Measurements from ENCODE around the gene UGT2B17.
"Not testable (repeated sequence)": the region's sequence is repeated elsewhere in the genome, so short reads cannot be mapped to it uniquely, and the experiment has no call there.

UGT2B17 gene

DNA sequence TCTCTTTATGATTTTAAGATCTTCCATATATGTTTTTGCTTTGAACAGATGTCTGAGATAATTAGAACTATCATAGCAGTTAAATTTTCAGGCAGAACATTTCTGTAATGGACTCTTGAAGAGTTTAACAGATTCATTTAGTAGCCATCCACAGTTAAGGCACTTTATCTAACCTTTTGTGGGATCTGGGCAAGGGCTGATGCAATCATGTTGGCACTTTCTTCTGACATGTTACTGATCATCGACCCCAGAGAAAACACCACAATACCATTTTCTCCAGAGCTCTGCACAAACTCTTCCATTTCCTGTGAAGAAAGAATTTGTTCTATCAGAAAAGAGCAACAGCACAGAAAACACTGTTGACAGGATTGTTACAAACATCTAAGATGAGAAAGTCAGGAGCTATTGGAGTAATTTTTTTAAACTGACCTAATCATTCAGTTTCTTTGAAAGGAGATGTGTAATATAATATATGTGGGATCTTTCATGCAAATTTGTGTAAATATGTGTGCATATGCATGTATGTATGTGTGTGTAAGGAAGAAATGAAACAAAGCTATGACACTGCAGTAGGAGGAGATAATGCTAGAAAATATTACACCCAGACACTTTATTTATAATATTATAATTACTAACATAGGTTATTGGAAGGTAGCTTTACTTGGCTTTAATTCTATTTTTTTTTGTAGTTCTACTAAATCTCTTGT is 15.6 kb downstream of the UGT2B17 start:
- CTCF ChIA-PET; POLR2A ChIA-PET; DNase-seq (ENCODE audit: extremely low spot score): not testable (repeated sequence)

DNA sequence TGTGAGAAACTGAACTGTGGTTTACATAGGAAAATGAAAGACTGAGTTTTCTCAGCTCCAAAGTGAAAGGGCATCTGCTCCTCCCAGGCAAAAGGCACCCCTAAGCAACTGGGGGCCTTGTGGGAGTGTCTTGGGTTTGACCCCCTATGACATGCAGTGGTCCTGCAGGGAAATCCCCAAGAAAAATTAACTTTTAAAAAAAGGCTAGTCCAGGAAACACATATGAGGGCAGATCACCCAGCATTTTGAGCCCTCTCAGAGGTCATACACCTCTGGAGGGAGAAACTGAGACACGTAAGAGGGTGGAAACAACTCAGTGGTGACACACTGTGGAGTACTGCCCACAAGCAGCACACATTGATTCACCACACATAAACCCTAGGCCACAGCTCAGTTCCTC is 22.3 kb downstream of the UGT2B17 start:
- CTCF ChIA-PET; POLR2A ChIA-PET; DNase-seq (ENCODE audit: extremely low spot score): not testable (repeated sequence)

DNA sequence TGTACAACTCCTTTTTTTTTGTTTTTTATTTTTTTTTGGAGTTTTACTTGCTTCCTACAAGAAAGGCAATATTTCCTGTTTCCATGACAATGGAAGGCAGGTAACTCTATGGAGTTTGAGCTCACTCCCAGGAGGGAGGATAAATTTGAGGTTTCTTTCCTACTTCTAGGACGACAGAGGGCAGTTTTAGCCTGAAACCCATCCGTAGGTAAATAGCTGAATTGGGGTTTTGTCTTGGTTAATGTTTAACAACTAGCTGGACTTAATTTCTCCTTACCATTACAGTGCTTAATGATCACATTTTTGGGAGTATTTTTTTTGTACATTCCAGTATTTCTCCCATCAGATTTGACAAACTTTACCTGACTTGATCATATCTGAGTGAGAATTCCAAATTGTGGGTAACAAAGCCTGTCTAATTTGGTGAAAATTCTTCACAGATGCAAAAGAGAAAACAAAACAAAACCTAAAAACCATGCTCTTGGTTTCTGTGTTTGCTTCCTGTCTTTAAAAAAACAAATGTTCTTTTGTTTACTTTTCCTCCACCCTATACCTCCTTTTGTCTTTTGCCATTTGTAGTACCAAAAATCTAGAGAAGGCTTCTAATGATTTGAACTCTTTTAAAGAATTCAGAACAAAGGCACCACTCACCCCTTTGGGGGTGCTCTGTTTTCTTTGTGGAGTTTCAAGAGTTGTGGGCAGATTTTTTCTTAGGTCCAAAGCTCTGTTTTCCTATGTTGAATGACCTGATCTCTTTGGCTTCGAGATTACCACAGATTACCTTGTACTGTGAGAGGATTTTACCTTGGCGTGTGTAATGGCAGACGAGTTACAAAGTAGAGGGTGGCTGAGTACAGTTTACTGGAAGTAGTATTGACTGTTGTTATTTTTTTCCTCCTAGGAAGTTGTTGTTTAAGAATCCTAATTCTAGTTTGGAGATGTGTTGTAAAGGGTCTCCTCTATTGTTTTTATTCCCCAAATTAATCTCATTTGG is 23.0 kb downstream of the UGT2B17 start:
- POLR2A ChIA-PET; DNase-seq (ENCODE audit: extremely low spot score); CTCF ChIA-PET: not testable (repeated sequence)

DNA sequence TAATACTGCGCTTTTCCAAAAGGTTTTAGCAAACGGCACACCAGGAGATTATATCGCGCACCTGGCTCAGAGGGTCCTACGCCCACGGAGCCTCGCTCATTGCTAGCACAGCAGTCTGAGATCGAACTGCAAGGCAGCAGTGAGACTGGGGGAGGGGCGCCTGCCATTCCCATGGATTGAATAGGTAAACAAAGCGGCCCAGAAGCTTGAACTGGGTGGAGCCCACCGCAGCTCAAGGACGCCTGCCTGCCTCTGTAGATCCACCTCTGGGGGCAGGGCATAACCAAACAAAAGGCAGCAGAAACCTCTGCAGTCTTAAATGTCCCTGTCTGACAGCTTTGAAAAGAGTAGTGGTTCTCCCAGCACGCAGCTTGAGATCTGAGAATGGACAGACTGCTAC is 33.4 kb downstream of the UGT2B17 start:
- DNase-seq (ENCODE audit: extremely low spot score); POLR2A ChIA-PET; CTCF ChIA-PET: not testable (repeated sequence)

DNA sequence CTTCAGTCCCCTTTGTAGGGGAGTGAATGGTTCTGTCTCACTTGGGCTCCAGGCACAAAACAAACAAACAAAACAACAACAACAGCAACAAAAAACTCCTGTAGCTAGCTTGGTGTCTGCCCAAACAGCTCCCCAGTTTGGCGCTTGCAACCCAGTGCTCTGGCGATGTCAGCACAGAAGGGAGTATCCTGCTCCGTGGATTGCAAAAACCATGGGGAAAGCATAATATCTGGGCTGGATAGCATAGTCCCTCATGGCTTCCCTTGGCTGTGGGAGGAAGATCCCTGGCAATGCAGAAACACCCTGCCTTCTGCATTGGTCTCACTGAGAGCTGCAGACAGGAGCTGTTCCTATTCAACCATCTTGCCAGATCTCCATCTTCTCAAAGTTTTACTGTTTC is 39.7 kb downstream of the UGT2B17 start:
- ChIA-PET POLR2A (no interaction called here), CTCF (no interaction called here)
- TF ChIP-seq FOXK2 (IDR thresholded peaks at IDR 0.05) (no peak), FOXA1 (IDR thresholded peaks at IDR 0.05) (no peak), ZNF384 (IDR thresholded peaks at IDR 0.05) (no peak), LEF1 (IDR thresholded peaks at IDR 0.05; ENCODE audit: borderline replicate concordance) (no peak), TARDBP (IDR thresholded peaks at IDR 0.05) (no peak), HDGF (IDR thresholded peaks at IDR 0.05; ENCODE audit: borderline replicate concordance) (no peak), SUZ12 (IDR thresholded peaks at IDR 0.05) (no peak), CTBP1 (IDR thresholded peaks at IDR 0.05; ENCODE audit: borderline replicate concordance) (no peak), SP1 (IDR thresholded peaks at IDR 0.05) (no peak), NFRKB (IDR thresholded peaks at IDR 0.05) (no peak), ELF4 (IDR thresholded peaks at IDR 0.05) (no peak), FOXM1 (IDR thresholded peaks at IDR 0.05; ENCODE audit: borderline replicate concordance) (no peak), BHLHE40 (IDR thresholded peaks at IDR 0.05; ENCODE audit: borderline replicate concordance) (no peak), L3MBTL2 (conservative IDR thresholded peaks at IDR 0.05) (no peak), ARNT (IDR thresholded peaks at IDR 0.05) (no peak)
- TF ChIP-seq, protein P1, sequence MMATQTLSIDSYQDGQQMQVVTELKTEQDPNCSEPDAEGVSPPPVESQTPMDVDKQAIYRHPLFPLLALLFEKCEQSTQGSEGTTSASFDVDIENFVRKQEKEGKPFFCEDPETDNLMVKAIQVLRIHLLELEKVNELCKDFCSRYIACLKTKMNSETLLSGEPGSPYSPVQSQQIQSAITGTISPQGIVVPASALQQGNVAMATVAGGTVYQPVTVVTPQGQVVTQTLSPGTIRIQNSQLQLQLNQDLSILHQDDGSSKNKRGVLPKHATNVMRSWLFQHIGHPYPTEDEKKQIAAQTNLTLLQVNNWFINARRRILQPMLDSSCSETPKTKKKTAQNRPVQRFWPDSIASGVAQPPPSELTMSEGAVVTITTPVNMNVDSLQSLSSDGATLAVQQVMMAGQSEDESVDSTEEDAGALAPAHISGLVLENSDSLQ (IDR thresholded peaks at IDR 0.05): no peak
- DNase-seq (ENCODE audit: extremely low spot score): no peak

DNA sequence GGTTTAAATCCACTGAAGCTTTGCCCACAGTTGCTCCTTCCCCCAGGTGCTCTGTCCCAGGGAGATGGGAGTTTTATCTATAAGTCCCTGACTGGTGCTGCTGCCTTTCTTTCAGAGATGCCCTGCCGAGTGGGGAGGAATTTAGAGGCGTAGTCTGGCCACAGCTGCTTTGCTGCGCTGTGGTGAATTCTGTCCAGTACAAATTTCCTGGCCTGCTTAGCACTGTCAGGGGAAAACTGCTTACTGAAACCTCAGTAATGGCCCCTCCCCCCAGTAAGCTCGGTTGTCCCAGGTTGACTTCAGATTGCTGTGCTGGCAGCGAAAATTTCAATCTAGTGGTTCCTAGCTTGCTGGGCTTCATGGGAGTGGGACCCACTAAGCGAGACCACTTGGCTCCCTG is 40.1 kb downstream of the UGT2B17 start:
- CTCF ChIA-PET: no interaction called here
- POLR2A ChIA-PET: no interaction called here
- DNase-seq (ENCODE audit: extremely low spot score): no peak
- TF ChIP-seq LEF1 (IDR thresholded peaks at IDR 0.05; ENCODE audit: borderline replicate concordance) (no peak), CTBP1 (IDR thresholded peaks at IDR 0.05; ENCODE audit: borderline replicate concordance) (no peak), NFRKB (IDR thresholded peaks at IDR 0.05) (no peak), BHLHE40 (IDR thresholded peaks at IDR 0.05; ENCODE audit: borderline replicate concordance) (no peak), ZNF384 (IDR thresholded peaks at IDR 0.05) (no peak), FOXM1 (IDR thresholded peaks at IDR 0.05; ENCODE audit: borderline replicate concordance) (no peak), FOXK2 (IDR thresholded peaks at IDR 0.05) (no peak), SP1 (IDR thresholded peaks at IDR 0.05) (no peak), L3MBTL2 (conservative IDR thresholded peaks at IDR 0.05) (no peak)
- TF ChIP-seq, protein P1 (IDR thresholded peaks at IDR 0.05): no peak

DNA sequence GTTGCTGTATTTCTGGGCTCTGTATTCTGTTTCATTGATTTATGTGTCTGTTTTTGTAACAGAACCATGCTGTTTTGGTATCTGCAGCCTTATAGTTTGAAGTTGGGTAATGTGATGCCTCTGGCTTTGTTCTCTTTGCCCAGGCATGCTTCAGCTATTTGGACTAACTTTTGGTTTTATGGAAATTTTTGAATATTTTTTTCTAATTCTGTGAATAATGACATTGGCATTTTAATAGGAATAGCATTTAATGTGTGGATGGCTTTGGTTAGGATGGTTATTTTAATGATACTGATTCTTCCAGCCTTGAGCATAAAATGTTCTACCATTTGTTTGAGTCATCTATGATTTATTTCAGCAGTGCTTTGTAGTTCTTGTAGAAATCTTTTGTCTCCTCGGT is 53.9 kb downstream of the UGT2B17 start:
- DNase-seq (ENCODE audit: extremely low spot score); POLR2A ChIA-PET; CTCF ChIA-PET: not testable (repeated sequence)
- TF ChIP-seq, protein P1 (IDR thresholded peaks at IDR 0.05): peak; percentile 48; the same call in 1 of the 2 replicates
